ENCODE data around the gene UNC5B.
"Not testable (repeated sequence)": the region's sequence is repeated elsewhere in the genome, so short reads cannot be mapped to it uniquely, and the experiment has no call there.

UNC5B gene

GRCh38 chr10:71209731-71210541 lies 2.4 kb upstream of the UNC5B start:
- no peak for FAIRE-seq

- FAIRE-seq, result no peak
Observed at GRCh38 chr10:71210542-71210871, 1.9 kb upstream of the UNC5B start.

- FAIRE-seq, result no peak
Observed at GRCh38 chr10:71211053-71211452, 1.3 kb upstream of the UNC5B start.

- no peak for FAIRE-seq
Observed at GRCh38 chr10:71211775-71212317, 524 bp upstream of the UNC5B start.

GRCh38 chr10:71213127-71213621 lies 804 bp downstream of the UNC5B start:
- no peak for FAIRE-seq

GRCh38 chr10:71213761-71214440 lies 1.5 kb downstream of the UNC5B start:
- FAIRE-seq, result no peak

- no peak for FAIRE-seq
Observed at GRCh38 chr10:71214641-71215559, 2.5 kb downstream of the UNC5B start.

- FAIRE-seq, result no peak
Observed at GRCh38 chr10:71216363-71216695, 4.0 kb downstream of the UNC5B start.

- no peak for FAIRE-seq
Observed at GRCh38 chr10:71216751-71217265, 4.4 kb downstream of the UNC5B start.

GRCh38 chr10:71217266-71218045 lies 5.1 kb downstream of the UNC5B start:
- no peak for FAIRE-seq

GRCh38 chr10:71218046-71218650 lies 5.8 kb downstream of the UNC5B start:
- no peak for FAIRE-seq

GRCh38 chr10:71218651-71219050 lies 6.3 kb downstream of the UNC5B start:
- FAIRE-seq, result no peak

- FAIRE-seq, result not testable (repeated sequence)
Observed at GRCh38 chr10:71219236-71219917, 7.0 kb downstream of the UNC5B start.

GRCh38 chr10:71219918-71220688 lies 7.7 kb downstream of the UNC5B start:
- no peak for FAIRE-seq

GRCh38 chr10:71220689-71221540 lies 8.5 kb downstream of the UNC5B start:
- FAIRE-seq, result no peak

- FAIRE-seq, result no peak
Observed at GRCh38 chr10:71221586-71222202, 9.3 kb downstream of the UNC5B start.

GRCh38 chr10:71222601-71223346 lies 10.4 kb downstream of the UNC5B start:
- no peak for FAIRE-seq

Data from islet of Langerhans (tissue), 1 donor.